ENCODE measurements around the gene TM9SF3.
"Not testable (repeated sequence)": the region's sequence is repeated elsewhere in the genome, so short reads cannot be mapped to it uniquely, and the experiment has no call there.

The TM9SF3 gene

GRCh38 chr10:96596422-96597407, 9.9 kb upstream of the TM9SF3 start:
- no peak for DNase-seq

- DNase-seq: no peak
Observed at GRCh38 chr10:96595741-96596140, 8.9 kb upstream of the TM9SF3 start.

GRCh38 chr10:96591946-96592345, 5.1 kb upstream of the TM9SF3 start:
- DNase-seq: no peak

GRCh38 chr10:96588616-96589419, 2.0 kb upstream of the TM9SF3 start:
- peak; percentile 51 for DNase-seq

- DNase-seq: no peak
Observed at GRCh38 chr10:96588060-96588554, 1.3 kb upstream of the TM9SF3 start.

GRCh38 chr10:96587264-96588059, 650 bp upstream of the TM9SF3 start:
- peak; percentile 40 for DNase-seq

- DNase-seq: no peak
Observed at GRCh38 chr10:96585736-96586418, 935 bp downstream of the TM9SF3 start.

- DNase-seq: no peak
Observed at GRCh38 chr10:96584474-96584873, 2.3 kb downstream of the TM9SF3 start.

- no peak for DNase-seq
Observed at GRCh38 chr10:96584035-96584434, 2.8 kb downstream of the TM9SF3 start.

GRCh38 chr10:96579133-96579532, 7.7 kb downstream of the TM9SF3 start:
- no peak for DNase-seq

GRCh38 chr10:96578633-96579032, 8.2 kb downstream of the TM9SF3 start:
- DNase-seq: no peak

- no peak for DNase-seq
Observed at GRCh38 chr10:96578022-96578421, 8.8 kb downstream of the TM9SF3 start.

- no peak for DNase-seq
Observed at GRCh38 chr10:96577069-96577468, 9.7 kb downstream of the TM9SF3 start.

- DNase-seq: no peak
Observed at GRCh38 chr10:96576277-96576980, 10.4 kb downstream of the TM9SF3 start.

GRCh38 chr10:96574564-96574963, 12.2 kb downstream of the TM9SF3 start:
- DNase-seq: not testable (repeated sequence)

GRCh38 chr10:96573036-96573435, 13.8 kb downstream of the TM9SF3 start:
- no peak for DNase-seq

- DNase-seq: no peak
Observed at GRCh38 chr10:96570983-96571964, 15.5 kb downstream of the TM9SF3 start.

- no peak for DNase-seq
Observed at GRCh38 chr10:96570511-96570910, 16.3 kb downstream of the TM9SF3 start.

- DNase-seq: no peak
Observed at GRCh38 chr10:96568402-96568801, 18.4 kb downstream of the TM9SF3 start.

- no peak for DNase-seq
Observed at GRCh38 chr10:96565774-96566173, 21.0 kb downstream of the TM9SF3 start.

All from stimulated activated CD4-positive, alpha-beta T cell treated with anti-CD3 and anti-CD28 coated beads, Interleukin-4, amount 100 ng/mL, for 24 hours (primary cell).